ENCODE data around the gene CHST11. TPM values are rescaled to one million over a fixed set of nuclear protein-coding genes. Genes with fewer than 3 reads are reported as not detected.
"Not testable (repeated sequence)": the region's sequence is repeated elsewhere in the genome, so short reads cannot be mapped to it uniquely, and the experiment has no call there.

Gene CHST11
- total and polyA plus RNA-seq, 7 donors = 0.60 to 22.8 (median 10.0) TPM

- Histone ChIP-seq H3K9me3 (no peaks in the 10 kb centered on the region), H3K4me1 (peaks cover 0 to 14% (median 4%) of the 10 kb centered on the region in 4 donors), H3K4me3 (no peak overlapping the region), H3K27ac (no peak overlapping the region), H3K36me3 (no peaks in the 10 kb centered on the region), H3K27me3 (no peaks in the 10 kb centered on the region)
- 73 to 82% methylated on average over 4 of the region's 4 CpGs for WGBS, 2 donors
- TF ChIP-seq POLR2AphosphoS5 (IDR thresholded peaks at IDR 0.05) (no peak), EP300 (IDR thresholded peaks at IDR 0.05) (no peak), CTCF (IDR thresholded peaks at IDR 0.05) (no peak), POLR2A (IDR thresholded peaks at IDR 0.05) (no peak)
- intact Hi-C loops (cut with DNase I) = no loop called here
- DNase-seq = no peak
Measured at GRCh38 chr12:104568935-104569334, 112.2 kb downstream of the CHST11 start.

DNA sequence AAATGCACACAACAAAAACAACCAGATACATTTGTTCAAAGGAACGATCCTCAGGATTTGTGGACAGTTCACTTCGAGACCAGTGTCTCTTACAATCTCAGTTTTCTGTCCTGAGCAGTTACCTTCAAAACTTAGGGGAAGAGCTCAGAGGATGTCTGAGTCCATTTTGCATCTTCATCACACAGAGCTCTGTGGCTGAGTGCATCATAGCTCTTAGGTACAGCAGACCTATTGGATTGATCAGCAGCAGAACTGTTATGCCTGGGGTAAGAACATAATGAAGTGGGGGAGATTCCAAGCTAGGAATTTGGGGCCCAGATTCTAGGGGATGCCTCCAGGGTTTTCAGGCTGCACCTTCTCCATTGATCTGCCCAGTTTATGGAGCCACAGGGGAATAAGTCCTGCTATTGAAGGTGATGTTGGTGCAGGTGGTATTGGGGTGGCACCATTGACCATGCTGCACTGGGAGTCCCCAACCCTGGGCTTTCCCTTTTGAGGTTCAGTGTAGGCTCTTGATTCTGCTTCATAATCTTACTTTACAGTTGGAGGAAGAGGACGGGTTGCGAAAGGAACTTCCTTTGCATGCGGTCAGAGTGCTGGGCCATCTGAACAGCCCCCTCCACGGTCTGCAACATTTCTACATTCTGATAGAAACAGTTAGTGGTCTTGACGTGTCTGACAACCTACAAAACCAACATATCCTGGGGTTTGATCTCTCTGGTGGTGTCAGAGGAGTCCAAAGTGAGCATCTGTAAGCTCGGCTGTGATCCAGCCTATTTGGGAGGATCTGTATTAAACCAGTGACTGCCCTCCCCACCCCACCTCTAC is 112.8 kb downstream of the CHST11 start:
- intact Hi-C loops (cut with DNase I) = no loop called here
- TF ChIP-seq CTCF (IDR thresholded peaks at IDR 0.05) (no peak), POLR2AphosphoS5 (IDR thresholded peaks at IDR 0.05) (no peak), EP300 (IDR thresholded peaks at IDR 0.05) (no peak), POLR2A (IDR thresholded peaks at IDR 0.05) (no peak)
- Histone ChIP-seq H3K27ac (no peak overlapping the region), H3K4me1 (peaks cover 0 to 14% (median 4%) of the 10 kb centered on the region in 4 donors), H3K9me3 (no peaks in the 10 kb centered on the region), H3K36me3 (no peaks in the 10 kb centered on the region), H3K27me3 (no peaks in the 10 kb centered on the region), H3K4me3 (no peak overlapping the region)
- no peak for DNase-seq
- WGBS, 2 donors = 43 to 64% methylated on average over 8 of the region's 8 CpGs

GRCh38 chr12:104570174-104570907 is 113.6 kb downstream of the CHST11 start:
- Histone ChIP-seq H3K4me1 (peaks cover 0 to 12% (median 3%) of the 10 kb centered on the region in 4 donors), H3K4me3 (no peak overlapping the region), H3K27me3 (no peaks in the 10 kb centered on the region), H3K27ac (no peak overlapping the region), H3K36me3 (no peaks in the 10 kb centered on the region), H3K9me3 (no peaks in the 10 kb centered on the region)
- 56 to 63% methylated on average over 12 of the region's 12 CpGs for WGBS, 2 donors
- no peak for DNase-seq
- TF ChIP-seq CTCF (IDR thresholded peaks at IDR 0.05) = no peak
- TF ChIP-seq POLR2AphosphoS5 (IDR thresholded peaks at IDR 0.05) = no peak
- TF ChIP-seq EP300 (IDR thresholded peaks at IDR 0.05) = no peak
- no peak for TF ChIP-seq POLR2A (IDR thresholded peaks at IDR 0.05)
- intact Hi-C loops (cut with DNase I) = no loop called here

DNA sequence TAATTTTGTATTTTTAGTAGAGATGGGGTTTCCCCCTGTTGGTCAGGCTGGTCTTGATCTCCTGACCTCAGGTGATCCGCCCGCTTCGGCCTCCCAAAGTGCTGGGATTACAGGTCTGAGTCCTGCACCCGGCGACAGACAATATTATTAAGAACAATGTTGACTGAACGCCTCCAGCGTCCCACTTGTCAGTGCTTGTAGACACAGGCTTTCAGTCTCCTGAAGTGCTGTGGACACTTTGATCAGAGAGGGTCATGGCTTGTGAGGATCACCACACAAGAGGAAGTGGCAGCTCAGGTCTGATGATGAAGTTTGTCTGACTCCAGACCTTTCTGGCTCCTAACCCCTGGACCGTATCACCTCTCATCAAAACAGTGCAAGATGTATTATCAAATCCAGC is 114.6 kb downstream of the CHST11 start:
- peaks cover 0 to 2% (median 0%) of the 10 kb centered on the region in 4 donors for H3K4me1 ChIP-seq
- 78 to 83% methylated on average over 8 of the region's 8 CpGs for WGBS, 2 donors
- no peak overlapping the region for H3K27ac ChIP-seq
- H3K27me3 ChIP-seq = no peaks in the 10 kb centered on the region
- H3K9me3 ChIP-seq = no peaks in the 10 kb centered on the region
- intact Hi-C loops (cut with DNase I) = no loop called here
- no peak overlapping the region for H3K4me3 ChIP-seq
- H3K36me3 ChIP-seq = no peaks in the 10 kb centered on the region
- no peak for DNase-seq
- TF ChIP-seq CTCF (IDR thresholded peaks at IDR 0.05) = no peak
- no peak for TF ChIP-seq EP300 (IDR thresholded peaks at IDR 0.05)
- TF ChIP-seq POLR2AphosphoS5 (IDR thresholded peaks at IDR 0.05) = no peak
- TF ChIP-seq POLR2A (IDR thresholded peaks at IDR 0.05) = no peak

DNA sequence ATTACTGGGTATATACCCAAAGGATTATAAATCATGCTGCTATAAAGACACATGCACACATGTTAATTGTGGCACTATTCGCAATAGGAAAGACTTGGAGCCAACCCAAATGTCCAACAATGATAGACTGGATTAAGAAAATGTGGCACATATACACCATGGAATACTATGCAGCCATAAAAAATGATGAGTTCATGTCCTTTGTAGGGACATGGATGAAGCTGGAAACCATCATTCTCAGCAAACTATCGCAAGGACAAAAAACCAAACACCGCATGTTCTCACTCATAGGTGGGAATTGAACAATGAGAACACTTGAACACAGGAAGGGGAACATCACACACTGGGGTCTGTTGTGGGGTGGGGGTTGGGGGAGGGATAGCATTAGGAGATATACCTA is 117.6 kb downstream of the CHST11 start:
- H3K4me1 ChIP-seq; H3K4me3 ChIP-seq; H3K36me3 ChIP-seq; H3K9me3 ChIP-seq; H3K27me3 ChIP-seq; H3K27ac ChIP-seq; DNase-seq; intact Hi-C loops (cut with DNase I): not testable (repeated sequence)
- WGBS, 2 donors = 89 to 99% methylated on average over 1 of the region's 3 CpGs

DNA sequence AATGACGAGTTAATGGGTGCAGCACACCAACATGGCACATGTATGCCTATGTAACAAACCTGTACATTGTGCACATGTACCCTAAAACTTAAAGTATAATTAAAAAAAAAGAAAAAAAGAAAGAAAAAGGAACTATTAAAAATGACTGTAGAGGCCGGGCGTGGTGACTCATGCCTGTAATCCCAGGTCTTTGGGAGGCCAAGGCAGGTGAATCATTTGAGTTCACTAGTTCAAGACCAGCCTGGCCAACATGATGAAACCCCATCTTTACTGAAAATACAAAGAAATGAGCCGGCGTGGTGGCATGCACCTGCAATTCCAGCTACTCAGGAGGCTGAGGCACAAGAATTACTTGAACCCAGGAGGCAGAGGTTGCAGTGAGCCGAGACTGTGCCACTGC is 118.0 kb downstream of the CHST11 start:
- H3K36me3 ChIP-seq; H3K27ac ChIP-seq; DNase-seq; intact Hi-C loops (cut with DNase I); H3K27me3 ChIP-seq; H3K9me3 ChIP-seq; H3K4me1 ChIP-seq; H3K4me3 ChIP-seq: not testable (repeated sequence)
- WGBS, 2 donors = 87 to 90% methylated on average over 6 of the region's 6 CpGs

Measured in sigmoid colon (tissue), 7 donors.